AG04449 (cell line): ENCODE measurements around the gene STATH.

Source experiments
- CTCF ChIA-PET: fragments of 350-600 bp; formaldehyde crosslinking; extraction: SDS; loops from one replicate; lab custom pipeline; 2021; ENCODE audit warnings: antibody characterized with exemption; lab: Yijun Ruan, JAX
- POLR2A ChIA-PET: fragments of 400-600, 350-600 bp; formaldehyde crosslinking; extraction: SDS; loops from one replicate; lab custom pipeline; 2020; ENCODE audit warnings: antibody characterized with exemption, inconsistent platforms; lab: Yijun Ruan, JAX
- DNase-seq: peaks from one replicate; pipeline ENCODE4 v3.0.0-alpha.2; 2010; ENCODE audit warnings: low read depth, low spot score
- H3K4me3 ChIP-seq: 2 replicates; pipeline ENCODE4 v1.5.1; 2011; ENCODE audit warnings: low read depth, mild to moderate bottlenecking, control low read depth, low read length
- TF ChIP-seq, protein P1 (sequence below): IDR thresholded peaks from one replicate; pipeline ENCODE4 v1.5.1; 2011; ENCODE audit warnings: mild to moderate bottlenecking, moderate library complexity, low read length, control low read depth, inconsistent platforms; ENCODE audit not compliant: insufficient read depth; ENCODE audit errors: missing control alignments

Gene STATH

DNA sequence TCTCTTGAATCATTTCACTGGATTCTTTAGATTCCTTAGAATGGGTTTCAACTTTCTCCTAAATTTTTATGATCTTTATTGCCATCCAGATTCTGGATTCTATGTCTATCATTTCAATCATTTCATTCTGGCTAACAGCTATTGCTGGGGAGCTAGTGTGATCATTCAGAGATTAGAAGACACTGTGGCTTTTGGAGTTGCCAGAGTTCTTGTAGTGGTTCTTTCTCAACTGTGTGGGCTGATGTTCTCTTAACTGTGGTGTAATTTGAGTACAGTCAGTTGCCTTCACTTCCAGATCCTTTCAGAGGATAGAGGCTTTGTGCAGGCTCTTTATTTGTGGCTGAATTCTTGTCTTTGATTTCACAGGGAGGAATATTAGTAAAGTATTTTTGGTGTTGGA is 18.2 kb upstream of the STATH start:
- ChIA-PET CTCF (no interaction called here), POLR2A (no interaction called here)
- H3K4me3 ChIP-seq = no peak overlapping the region
- TF ChIP-seq, protein P1, sequence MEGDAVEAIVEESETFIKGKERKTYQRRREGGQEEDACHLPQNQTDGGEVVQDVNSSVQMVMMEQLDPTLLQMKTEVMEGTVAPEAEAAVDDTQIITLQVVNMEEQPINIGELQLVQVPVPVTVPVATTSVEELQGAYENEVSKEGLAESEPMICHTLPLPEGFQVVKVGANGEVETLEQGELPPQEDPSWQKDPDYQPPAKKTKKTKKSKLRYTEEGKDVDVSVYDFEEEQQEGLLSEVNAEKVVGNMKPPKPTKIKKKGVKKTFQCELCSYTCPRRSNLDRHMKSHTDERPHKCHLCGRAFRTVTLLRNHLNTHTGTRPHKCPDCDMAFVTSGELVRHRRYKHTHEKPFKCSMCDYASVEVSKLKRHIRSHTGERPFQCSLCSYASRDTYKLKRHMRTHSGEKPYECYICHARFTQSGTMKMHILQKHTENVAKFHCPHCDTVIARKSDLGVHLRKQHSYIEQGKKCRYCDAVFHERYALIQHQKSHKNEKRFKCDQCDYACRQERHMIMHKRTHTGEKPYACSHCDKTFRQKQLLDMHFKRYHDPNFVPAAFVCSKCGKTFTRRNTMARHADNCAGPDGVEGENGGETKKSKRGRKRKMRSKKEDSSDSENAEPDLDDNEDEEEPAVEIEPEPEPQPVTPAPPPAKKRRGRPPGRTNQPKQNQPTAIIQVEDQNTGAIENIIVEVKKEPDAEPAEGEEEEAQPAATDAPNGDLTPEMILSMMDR = no peak
- DNase-seq = no peak

DNA sequence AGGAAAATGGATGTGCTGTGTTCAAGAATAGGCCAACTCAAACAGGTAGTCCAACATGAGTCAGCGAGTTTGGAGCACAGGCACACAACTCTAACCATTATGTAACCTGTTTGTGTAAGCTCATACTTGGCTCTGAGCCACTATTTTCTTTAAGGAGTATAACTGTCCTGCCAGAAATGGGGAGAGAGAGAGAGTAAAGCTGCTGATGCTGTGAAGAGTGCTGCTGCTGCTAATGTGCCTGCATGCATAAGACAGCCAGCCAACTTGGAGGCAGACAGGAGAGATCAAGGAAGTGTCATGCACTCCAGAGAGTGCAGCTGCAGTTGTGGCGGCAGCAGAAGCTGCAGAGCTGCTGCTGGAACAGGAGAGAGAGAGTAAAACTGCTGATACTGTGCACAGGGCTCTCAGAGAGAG is 11.7 kb upstream of the STATH start:
- H3K4me3 ChIP-seq = no peak overlapping the region
- POLR2A ChIA-PET = no interaction called here
- TF ChIP-seq, protein P1 = no peak
- CTCF ChIA-PET = no interaction called here
- no peak for DNase-seq

DNA sequence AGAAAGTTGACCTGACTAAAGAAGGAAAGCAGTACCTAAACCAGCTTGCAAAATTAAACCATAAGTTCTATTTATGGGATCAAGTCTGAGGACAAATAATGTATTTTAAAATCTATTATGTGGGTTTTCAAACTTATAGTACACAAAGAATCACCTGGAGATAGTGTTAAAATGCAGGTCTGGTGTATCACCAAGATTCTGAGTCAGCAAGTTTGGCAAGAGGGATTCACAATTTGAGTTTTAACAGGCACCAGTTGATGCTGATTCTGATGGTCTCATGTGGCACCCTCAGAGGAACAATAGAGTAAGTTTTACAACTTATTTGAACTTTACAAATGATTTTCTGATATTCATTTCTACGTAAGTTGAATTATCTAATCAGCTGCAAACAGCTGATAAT is 9.1 kb upstream of the STATH start:
- no peak overlapping the region for H3K4me3 ChIP-seq
- no peak for DNase-seq
- ChIA-PET POLR2A (no interaction called here), CTCF (no interaction called here)
- TF ChIP-seq, protein P1 = no peak

DNA sequence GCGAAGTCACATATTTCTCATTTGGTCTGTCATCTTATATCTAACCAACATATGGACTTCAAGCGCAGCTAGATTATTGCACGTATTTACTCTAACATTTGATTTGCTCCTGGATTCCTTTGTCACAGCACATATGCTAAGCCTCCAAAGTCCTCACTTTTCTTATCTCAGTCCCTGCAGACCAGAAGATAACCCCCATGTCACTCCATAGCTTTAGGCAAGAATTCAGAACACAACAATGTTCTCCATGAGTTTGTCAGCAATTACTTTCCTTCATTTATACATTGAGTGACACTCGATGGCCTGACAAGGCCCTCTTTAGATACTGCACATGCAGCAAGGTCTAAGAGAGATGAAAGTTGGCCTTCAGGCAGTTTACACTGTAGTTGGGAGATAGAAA is 4.8 kb upstream of the STATH start:
- TF ChIP-seq, protein P1 = no peak
- CTCF ChIA-PET = no interaction called here
- POLR2A ChIA-PET = no interaction called here
- H3K4me3 ChIP-seq = no peak overlapping the region
- DNase-seq = no peak

DNA sequence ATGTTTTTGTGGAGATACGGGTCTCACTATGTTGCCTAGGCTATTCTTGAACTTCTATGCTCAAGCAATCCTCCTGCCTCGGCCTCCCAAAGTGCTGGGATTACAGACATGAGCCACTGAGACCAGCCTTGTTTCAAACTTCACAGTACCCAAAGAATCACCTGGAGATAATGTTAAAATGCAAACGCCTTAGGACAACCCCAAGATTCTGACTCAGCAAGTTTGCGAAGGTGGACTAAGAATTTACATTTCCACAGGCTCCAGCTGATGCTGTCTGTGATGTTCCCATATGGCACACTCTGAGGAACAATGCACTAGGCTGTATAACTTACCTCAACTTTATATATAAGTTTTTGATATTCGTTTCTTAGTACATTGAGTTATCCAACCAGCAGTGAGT is 984 bp upstream of the STATH start:
- TF ChIP-seq, protein P1 = no peak
- ChIA-PET CTCF (no interaction called here), POLR2A (no interaction called here)
- no peak for DNase-seq
- H3K4me3 ChIP-seq = no peak overlapping the region

DNA sequence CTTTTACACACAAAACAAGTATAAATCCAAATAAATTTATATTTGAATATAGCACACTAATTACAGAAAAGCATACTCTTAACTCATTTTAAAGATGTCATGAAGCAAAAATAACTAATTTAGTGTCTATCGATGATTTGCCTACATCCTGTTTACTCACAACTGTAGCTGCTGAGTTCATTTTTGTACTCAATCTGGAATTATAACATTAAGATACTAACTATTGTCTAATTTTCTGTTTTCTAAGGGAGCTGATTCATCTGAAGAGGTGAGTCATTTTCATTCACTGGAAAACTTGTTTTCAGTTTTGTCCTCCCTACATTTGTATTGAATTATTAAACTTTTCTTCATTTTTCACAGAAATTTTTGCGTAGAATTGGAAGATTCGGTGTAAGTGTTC is 3.7 kb downstream of the STATH start:
- TF ChIP-seq, protein P1 = no peak
- ChIA-PET POLR2A (no interaction called here), CTCF (no interaction called here)
- no peak overlapping the region for H3K4me3 ChIP-seq
- no peak for DNase-seq
